ENCODE results near the gene LTBP2. TPM values are rescaled to one million over a fixed set of nuclear protein-coding genes. Genes with fewer than 3 reads are reported as not detected.

LTBP2 gene
- total and polyA plus RNA-seq, 3 experiments from 2014 or later: 0.24 to 0.83 (median 0.42) TPM

DNA sequence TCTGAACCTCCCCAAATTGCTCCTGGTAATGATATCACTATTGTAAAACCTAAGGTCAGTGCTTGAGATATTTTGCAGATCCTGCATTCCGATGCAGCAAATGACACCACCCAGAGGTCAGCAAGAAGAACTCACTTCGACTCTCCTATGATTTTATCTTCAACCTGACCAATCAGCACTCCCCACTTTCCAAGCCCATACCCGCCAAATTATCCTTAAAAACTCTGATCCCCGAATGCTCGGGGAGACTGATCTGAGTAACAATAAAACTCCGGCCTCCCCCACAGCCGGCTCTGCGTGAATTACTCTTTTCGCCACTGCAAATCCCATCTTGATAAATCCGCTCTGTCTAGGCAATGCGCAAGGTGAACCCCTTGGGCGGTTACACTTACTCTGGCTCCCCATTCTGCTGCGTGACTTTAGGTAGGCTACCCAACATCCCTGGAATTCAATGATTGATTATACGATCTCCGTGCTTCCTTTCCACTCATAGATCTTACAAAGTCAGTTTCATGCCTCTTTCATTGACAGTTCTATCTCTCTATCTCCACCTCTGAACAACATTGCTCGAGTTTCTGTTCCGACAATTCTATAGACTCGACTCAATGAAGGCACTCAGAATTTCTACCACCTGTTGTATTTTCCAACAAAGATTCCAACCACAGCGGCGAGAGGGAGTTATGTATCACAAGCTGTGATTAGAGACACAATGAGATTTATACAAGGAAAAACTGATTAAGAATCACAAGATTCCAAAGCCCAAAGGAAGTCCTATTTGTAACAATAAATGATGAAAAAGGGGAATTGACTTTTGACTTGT lies 119.9 kb downstream of the LTBP2 start:
- no peak overlapping the region for H3K4me3 Mint-ChIP-seq
- Histone ChIP-seq H3K9me3 (ENCODE audit: low read length) (no peaks in the 10 kb centered on the region), H3K36me3 (ENCODE audit: insufficient read depth, low read length) (no peaks in the 10 kb centered on the region), H3K27me3 (ENCODE audit: insufficient read depth, low read length, poor library complexity, severe bottlenecking) (no peaks in the 10 kb centered on the region), H3K27ac (ENCODE audit: low read depth, low read length) (peak overlapping the region; percentile 60), H3K4me3 (ENCODE audit: low read length) (peak overlapping the region; percentile 57), H3K4me1 (ENCODE audit: insufficient read depth, low read length) (peaks cover 30% of the 10 kb centered on the region)
- H3K27me3 Mint-ChIP-seq: no peaks in the 10 kb centered on the region
- POLR2A ChIA-PET: no interaction called here
- H3K36me3 Mint-ChIP-seq: peaks cover 0 to 20% (median 4%) of the 10 kb centered on the region in 3 donors
- H3K4me1 Mint-ChIP-seq: peaks cover 18 to 22% (median 21%) of the 10 kb centered on the region in 3 donors
- no peaks in the 10 kb centered on the region for H3K9me3 Mint-ChIP-seq
- DNase-seq: peak in 1 of 5 donors; percentile 9
- CTCF ChIA-PET: interaction anchor here (1.3 to 2.3 kb wide), 2 partner anchors 120 to 129 kb away, joined by 3 to 7 read pairs; partner anchors contain the start of gene LTBP2
- no peak overlapping the region for H3K27ac Mint-ChIP-seq

DNA sequence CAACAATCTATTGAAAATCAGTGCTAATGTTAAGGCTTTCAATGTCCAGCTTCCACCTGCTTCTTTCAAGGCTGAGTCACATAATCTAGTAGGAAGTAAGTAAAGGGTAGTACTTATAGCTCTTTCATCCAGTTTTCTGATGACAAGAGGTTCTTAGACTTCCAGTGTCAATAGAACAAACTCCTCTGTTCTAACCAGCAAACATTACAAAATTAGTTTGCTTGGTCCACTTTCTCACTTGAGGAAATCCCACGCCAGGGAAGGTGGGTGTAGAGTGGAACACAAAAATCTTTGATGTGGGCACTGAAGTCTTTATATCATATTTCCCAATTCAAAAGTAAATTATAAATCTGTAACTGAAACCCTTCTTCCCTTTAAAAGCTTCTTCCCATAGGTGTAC lies 121.6 kb downstream of the LTBP2 start:
- no peaks in the 10 kb centered on the region for H3K27me3 ChIP-seq (ENCODE audit: insufficient read depth, low read length, poor library complexity, severe bottlenecking)
- Mint-ChIP-seq H3K27ac (no peak overlapping the region), H3K27me3 (no peaks in the 10 kb centered on the region), H3K9me3 (no peaks in the 10 kb centered on the region), H3K4me3 (no peak overlapping the region), H3K4me1 (peaks cover 18 to 20% (median 20%) of the 10 kb centered on the region in 3 donors), H3K36me3 (peaks cover 0 to 17% (median 2%) of the 10 kb centered on the region in 3 donors)
- no peaks in the 10 kb centered on the region for H3K36me3 ChIP-seq (ENCODE audit: insufficient read depth, low read length)
- peaks cover 26% of the 10 kb centered on the region for H3K4me1 ChIP-seq (ENCODE audit: insufficient read depth, low read length)
- H3K9me3 ChIP-seq (ENCODE audit: low read length): no peaks in the 10 kb centered on the region
- no peak overlapping the region for H3K27ac ChIP-seq (ENCODE audit: low read depth, low read length)
- CTCF ChIA-PET: no interaction called here
- POLR2A ChIA-PET: no interaction called here
- DNase-seq: no peak
- no peak overlapping the region for H3K4me3 ChIP-seq (ENCODE audit: low read length)

DNA sequence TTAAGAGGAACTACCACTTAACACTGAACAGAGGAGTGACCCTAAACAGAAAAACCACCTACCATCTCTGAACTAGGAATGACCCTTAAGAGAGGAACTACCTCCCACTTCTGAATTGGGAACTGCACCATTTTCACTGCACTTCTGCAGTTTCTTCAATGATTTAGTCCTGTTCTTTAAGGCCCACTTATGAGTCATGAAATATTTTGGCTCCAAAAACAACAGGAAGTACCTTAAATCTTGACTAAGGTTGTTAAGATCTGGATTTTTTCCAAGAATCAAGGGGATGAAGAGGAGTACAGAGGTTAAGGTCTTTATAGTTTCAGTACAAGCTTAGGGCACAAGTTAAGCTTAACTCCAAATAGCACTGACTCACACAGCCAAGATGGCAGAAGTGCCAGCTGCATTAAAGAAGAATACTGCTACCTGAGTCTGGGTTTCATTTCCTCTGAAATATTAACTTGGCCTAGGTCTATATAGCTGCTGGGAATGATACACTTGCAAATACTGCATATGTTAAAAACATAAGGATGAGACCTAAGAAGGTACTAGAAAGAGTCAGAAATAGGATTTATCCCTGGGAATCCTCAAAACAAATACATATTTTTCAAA lies 123.1 kb downstream of the LTBP2 start:
- H3K27me3 Mint-ChIP-seq: peaks cover 0 to 2% of the 10 kb centered on the region in 2 donors
- H3K4me1 Mint-ChIP-seq: peaks cover 5% of the 10 kb centered on the region in 3 donors
- no peaks in the 10 kb centered on the region for H3K9me3 Mint-ChIP-seq
- Histone ChIP-seq H3K9me3 (ENCODE audit: low read length) (no peaks in the 10 kb centered on the region), H3K4me1 (ENCODE audit: insufficient read depth, low read length) (peaks cover 10% of the 10 kb centered on the region), H3K4me3 (ENCODE audit: low read length) (no peak overlapping the region), H3K27ac (ENCODE audit: low read depth, low read length) (no peak overlapping the region), H3K27me3 (ENCODE audit: insufficient read depth, low read length, poor library complexity, severe bottlenecking) (no peaks in the 10 kb centered on the region), H3K36me3 (ENCODE audit: insufficient read depth, low read length) (peaks cover 4% of the 10 kb centered on the region)
- peak overlapping the region in 1 of 7 donors; percentile 32 for H3K4me3 Mint-ChIP-seq
- no peak for DNase-seq
- peaks cover 4 to 23% (median 5%) of the 10 kb centered on the region in 3 donors for H3K36me3 Mint-ChIP-seq
- CTCF ChIA-PET: no interaction called here
- POLR2A ChIA-PET: no interaction called here
- H3K27ac Mint-ChIP-seq: no peak overlapping the region

DNA sequence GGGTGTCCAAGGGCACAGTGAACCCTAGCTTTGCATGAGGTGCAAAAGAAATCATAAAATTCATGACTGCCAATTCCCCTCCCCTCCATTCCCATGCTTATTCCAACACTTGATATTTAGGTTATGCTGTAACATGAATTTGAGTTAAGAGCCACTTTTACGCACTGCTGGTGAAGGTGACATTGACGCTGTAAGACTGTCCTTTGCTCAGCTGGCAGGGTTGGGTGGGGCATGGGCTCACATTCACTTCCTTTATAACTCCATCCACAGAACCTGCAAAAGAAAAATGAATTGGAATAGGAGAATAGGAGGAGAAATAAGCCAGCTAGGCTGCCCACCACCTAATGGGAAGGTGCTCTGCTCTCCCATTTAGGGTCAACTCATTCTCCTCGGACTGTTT lies 125.9 kb downstream of the LTBP2 start:
- POLR2A ChIA-PET: no interaction called here
- H3K36me3 Mint-ChIP-seq: peaks cover 5 to 43% (median 8%) of the 10 kb centered on the region in 3 donors
- H3K4me1 ChIP-seq (ENCODE audit: insufficient read depth, low read length): no peaks in the 10 kb centered on the region
- no peak overlapping the region for H3K27ac Mint-ChIP-seq
- H3K9me3 Mint-ChIP-seq: no peaks in the 10 kb centered on the region
- H3K4me1 Mint-ChIP-seq: peaks cover 0 to 5% (median 2%) of the 10 kb centered on the region in 3 donors
- CTCF ChIA-PET: no interaction called here
- H3K27me3 ChIP-seq (ENCODE audit: insufficient read depth, low read length, poor library complexity, severe bottlenecking): no peaks in the 10 kb centered on the region
- no peaks in the 10 kb centered on the region for H3K9me3 ChIP-seq (ENCODE audit: low read length)
- H3K27me3 Mint-ChIP-seq: peaks cover 0 to 2% of the 10 kb centered on the region in 2 donors
- no peak overlapping the region for H3K27ac ChIP-seq (ENCODE audit: low read depth, low read length)
- peaks cover 11% of the 10 kb centered on the region for H3K36me3 ChIP-seq (ENCODE audit: insufficient read depth, low read length)
- no peak overlapping the region for H3K4me3 Mint-ChIP-seq
- H3K4me3 ChIP-seq (ENCODE audit: low read length): no peak overlapping the region
- no peak for DNase-seq

DNA sequence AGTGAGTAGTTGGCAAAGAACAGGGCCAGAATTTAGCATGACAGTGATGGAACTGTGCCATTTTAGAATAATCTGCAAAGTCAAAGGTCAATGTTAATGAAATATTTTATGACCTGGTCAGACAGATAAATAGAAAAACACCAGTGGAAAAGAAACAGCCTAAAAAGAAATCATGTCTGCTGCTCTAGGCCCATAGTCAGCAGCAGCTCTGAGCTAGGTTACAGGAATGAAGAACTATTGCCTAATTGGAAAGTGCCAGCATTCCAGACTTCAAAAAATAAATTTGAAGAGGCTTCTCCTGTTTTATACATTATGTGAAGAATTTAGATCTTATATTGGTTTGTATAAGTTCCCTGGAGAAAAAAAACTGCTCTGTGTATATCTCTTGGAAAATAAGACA lies 128.7 kb downstream of the LTBP2 start:
- Mint-ChIP-seq H3K27ac (no peak overlapping the region), H3K4me1 (no peaks in the 10 kb centered on the region), H3K27me3 (peaks cover 0 to 2% of the 10 kb centered on the region in 2 donors), H3K9me3 (no peaks in the 10 kb centered on the region), H3K4me3 (no peak overlapping the region), H3K36me3 (peaks cover 5 to 70% (median 18%) of the 10 kb centered on the region in 3 donors)
- DNase-seq: no peak
- H3K9me3 ChIP-seq (ENCODE audit: low read length): no peaks in the 10 kb centered on the region
- no peaks in the 10 kb centered on the region for H3K4me1 ChIP-seq (ENCODE audit: insufficient read depth, low read length)
- no peak overlapping the region for H3K27ac ChIP-seq (ENCODE audit: low read depth, low read length)
- ChIA-PET CTCF (no interaction called here), POLR2A (no interaction called here)
- H3K27me3 ChIP-seq (ENCODE audit: insufficient read depth, low read length, poor library complexity, severe bottlenecking): no peaks in the 10 kb centered on the region
- H3K36me3 ChIP-seq (ENCODE audit: insufficient read depth, low read length): peaks cover 11% of the 10 kb centered on the region
- H3K4me3 ChIP-seq (ENCODE audit: low read length): no peak overlapping the region

DNA sequence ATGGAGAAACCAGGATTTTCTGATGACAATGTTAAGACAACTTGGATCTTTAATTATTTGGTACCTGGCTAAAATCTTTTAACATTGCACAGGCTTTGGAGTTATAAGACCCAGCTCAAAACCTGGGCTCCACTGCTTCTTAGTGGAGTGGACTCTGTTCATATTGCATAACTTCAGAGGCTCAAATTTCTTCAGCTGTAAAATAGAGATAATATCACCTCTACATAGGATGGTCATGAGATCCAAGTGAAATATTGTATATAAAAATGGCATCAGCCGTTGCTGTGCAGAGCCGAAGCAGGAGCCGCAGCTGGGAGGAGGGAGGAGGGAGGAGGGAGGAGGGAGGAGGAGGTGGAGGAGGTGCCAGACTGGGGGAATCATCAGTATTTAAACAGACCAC lies 129.5 kb downstream of the LTBP2 start:
- no peaks in the 10 kb centered on the region for H3K4me1 Mint-ChIP-seq
- no peaks in the 10 kb centered on the region for H3K27me3 ChIP-seq (ENCODE audit: insufficient read depth, low read length, poor library complexity, severe bottlenecking)
- no peaks in the 10 kb centered on the region for H3K9me3 Mint-ChIP-seq
- H3K4me1 ChIP-seq (ENCODE audit: insufficient read depth, low read length): no peaks in the 10 kb centered on the region
- H3K27ac ChIP-seq (ENCODE audit: low read depth, low read length): no peak overlapping the region
- H3K4me3 ChIP-seq (ENCODE audit: low read length): no peak overlapping the region
- H3K36me3 Mint-ChIP-seq: peaks cover 5 to 71% (median 17%) of the 10 kb centered on the region in 3 donors
- ChIA-PET POLR2A (no interaction called here), CTCF (no interaction called here)
- no peak for DNase-seq
- H3K9me3 ChIP-seq (ENCODE audit: low read length): no peaks in the 10 kb centered on the region
- H3K27me3 Mint-ChIP-seq: peaks cover 0 to 2% of the 10 kb centered on the region in 2 donors
- peaks cover 11% of the 10 kb centered on the region for H3K36me3 ChIP-seq (ENCODE audit: insufficient read depth, low read length)
- H3K4me3 Mint-ChIP-seq: no peak overlapping the region
- no peak overlapping the region for H3K27ac Mint-ChIP-seq

DNA sequence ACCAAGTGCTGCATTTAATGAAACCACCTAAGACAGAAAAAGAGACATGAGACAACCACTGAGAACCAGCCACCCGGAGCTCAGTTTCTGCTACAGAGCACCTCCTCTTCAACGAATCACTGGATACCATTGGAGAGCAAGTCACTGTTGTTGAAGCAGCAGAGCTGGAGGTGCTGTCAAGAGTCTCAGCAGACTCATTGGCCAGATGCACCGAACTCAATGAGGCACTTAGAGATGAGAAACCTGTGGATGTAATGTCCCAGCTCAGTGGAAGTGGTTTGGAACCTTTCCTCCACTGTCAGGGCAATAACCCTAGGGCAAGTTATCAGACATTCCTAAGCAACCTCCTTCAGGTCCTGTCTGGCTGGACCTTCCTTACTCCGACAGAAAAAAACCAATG lies 132.0 kb downstream of the LTBP2 start:
- CTCF ChIA-PET: no interaction called here
- H3K27ac Mint-ChIP-seq: peak overlapping the region in 1 of 8 donors; percentile 55
- Histone ChIP-seq H3K4me1 (ENCODE audit: insufficient read depth, low read length) (no peaks in the 10 kb centered on the region), H3K4me3 (ENCODE audit: low read length) (no peak overlapping the region), H3K27ac (ENCODE audit: low read depth, low read length) (no peak overlapping the region), H3K36me3 (ENCODE audit: insufficient read depth, low read length) (peaks cover 11% of the 10 kb centered on the region), H3K9me3 (ENCODE audit: low read length) (no peaks in the 10 kb centered on the region), H3K27me3 (ENCODE audit: insufficient read depth, low read length, poor library complexity, severe bottlenecking) (no peaks in the 10 kb centered on the region)
- H3K4me3 Mint-ChIP-seq: no peak overlapping the region
- POLR2A ChIA-PET: no interaction called here
- peaks cover 5 to 68% (median 19%) of the 10 kb centered on the region in 3 donors for H3K36me3 Mint-ChIP-seq
- DNase-seq: no peak
- no peaks in the 10 kb centered on the region for H3K9me3 Mint-ChIP-seq
- H3K27me3 Mint-ChIP-seq: peaks cover 0 to 2% of the 10 kb centered on the region in 2 donors
- H3K4me1 Mint-ChIP-seq: no peaks in the 10 kb centered on the region

DNA sequence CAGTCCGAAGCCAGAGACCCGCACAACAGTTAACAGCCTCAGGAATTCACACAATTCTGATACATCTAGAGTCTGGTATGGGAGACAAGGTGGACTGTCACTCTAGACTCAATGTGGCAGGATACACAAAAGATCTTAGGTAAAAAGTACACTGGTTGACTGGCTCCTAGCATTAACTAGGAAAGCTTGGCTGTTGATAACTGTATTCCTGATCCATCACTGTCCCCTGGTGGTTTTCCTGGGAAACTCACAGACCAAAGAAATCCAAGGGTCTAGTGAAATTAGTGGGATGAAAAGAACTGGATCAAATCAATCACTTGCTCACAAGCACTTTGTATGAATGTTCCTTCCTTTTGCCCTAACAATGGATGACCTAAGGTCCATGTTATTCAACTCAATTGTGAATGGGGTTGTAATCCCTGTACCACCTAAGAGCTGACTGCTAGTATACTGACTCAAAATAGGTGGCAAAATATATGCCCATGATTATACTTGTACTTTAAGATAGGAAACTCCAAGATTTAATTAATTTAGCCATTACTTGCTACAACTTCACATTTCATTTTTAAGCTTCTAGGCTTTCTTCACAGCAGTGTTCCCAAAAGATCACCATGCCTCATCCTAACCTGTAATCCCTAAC lies 132.9 kb downstream of the LTBP2 start:
- CTCF ChIA-PET: interaction anchor here (0.6 kb wide), 1 partner anchor 117 kb away, joined by 4 read pairs; no protein-coding TSS in a partner anchor
- Histone ChIP-seq H3K27ac (ENCODE audit: low read depth, low read length) (no peak overlapping the region), H3K36me3 (ENCODE audit: insufficient read depth, low read length) (peaks cover 8% of the 10 kb centered on the region), H3K4me1 (ENCODE audit: insufficient read depth, low read length) (no peaks in the 10 kb centered on the region), H3K9me3 (ENCODE audit: low read length) (no peaks in the 10 kb centered on the region), H3K27me3 (ENCODE audit: insufficient read depth, low read length, poor library complexity, severe bottlenecking) (no peaks in the 10 kb centered on the region), H3K4me3 (ENCODE audit: low read length) (no peak overlapping the region)
- Mint-ChIP-seq H3K4me3 (no peak overlapping the region), H3K27me3 (peaks cover 0 to under 1% of the 10 kb centered on the region in 2 donors), H3K4me1 (no peaks in the 10 kb centered on the region), H3K36me3 (peaks cover 0 to 61% (median 17%) of the 10 kb centered on the region in 3 donors), H3K27ac (peak overlapping the region in 1 of 8 donors; percentile 73), H3K9me3 (no peaks in the 10 kb centered on the region)
- no peak for DNase-seq
- POLR2A ChIA-PET: no interaction called here

Measured in CD8-positive, alpha-beta memory T cell (primary cell).